ENCODE measurements around the gene RELT. TPM values are rescaled to one million over a fixed set of nuclear protein-coding genes. Genes with fewer than 3 reads are reported as not detected.

The RELT gene
- polyA plus RNA-seq, 1 donor = 3.5 TPM

DNA sequence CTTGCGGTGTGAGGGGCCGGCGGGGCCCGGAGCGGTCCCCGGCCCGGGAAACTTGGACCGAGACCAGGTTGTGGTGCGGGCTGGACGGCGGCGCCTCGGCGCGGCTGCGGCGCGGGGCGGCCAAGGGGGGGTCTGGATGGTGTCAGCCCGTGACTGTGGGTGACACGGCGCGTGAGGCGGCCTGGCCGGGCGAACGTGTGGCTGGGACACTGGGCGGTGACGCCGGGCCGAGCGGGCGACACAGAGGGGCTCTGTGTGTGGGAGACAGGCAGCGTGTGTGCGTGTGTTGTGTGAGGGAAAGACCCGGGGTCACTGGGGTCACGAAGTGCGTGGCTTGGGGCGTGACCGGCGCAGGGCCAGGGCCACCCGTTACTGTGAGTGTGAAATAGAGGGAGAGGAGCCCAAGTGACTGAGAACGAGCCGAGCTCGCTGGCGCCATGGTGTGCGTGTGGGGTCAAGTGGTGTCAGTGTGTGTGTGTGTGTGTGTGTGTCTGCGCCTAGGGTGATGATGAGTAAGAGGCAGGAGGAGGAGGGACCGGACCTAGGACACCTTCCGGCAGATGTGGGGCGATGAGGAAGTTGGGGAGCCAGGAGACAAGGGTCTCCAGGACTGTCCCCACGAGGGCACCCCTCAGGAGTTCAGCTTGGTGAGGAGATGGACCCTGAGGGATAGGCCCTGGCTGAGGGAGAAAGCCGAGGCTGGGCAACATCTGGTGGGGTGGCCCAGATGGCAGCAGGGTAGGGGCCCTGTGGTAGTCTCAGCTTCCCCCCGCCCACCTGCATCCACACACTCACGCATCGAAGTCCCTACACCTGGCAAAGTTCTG is 817 bp downstream of the RELT start:
- DNase-seq = no peak

DNA sequence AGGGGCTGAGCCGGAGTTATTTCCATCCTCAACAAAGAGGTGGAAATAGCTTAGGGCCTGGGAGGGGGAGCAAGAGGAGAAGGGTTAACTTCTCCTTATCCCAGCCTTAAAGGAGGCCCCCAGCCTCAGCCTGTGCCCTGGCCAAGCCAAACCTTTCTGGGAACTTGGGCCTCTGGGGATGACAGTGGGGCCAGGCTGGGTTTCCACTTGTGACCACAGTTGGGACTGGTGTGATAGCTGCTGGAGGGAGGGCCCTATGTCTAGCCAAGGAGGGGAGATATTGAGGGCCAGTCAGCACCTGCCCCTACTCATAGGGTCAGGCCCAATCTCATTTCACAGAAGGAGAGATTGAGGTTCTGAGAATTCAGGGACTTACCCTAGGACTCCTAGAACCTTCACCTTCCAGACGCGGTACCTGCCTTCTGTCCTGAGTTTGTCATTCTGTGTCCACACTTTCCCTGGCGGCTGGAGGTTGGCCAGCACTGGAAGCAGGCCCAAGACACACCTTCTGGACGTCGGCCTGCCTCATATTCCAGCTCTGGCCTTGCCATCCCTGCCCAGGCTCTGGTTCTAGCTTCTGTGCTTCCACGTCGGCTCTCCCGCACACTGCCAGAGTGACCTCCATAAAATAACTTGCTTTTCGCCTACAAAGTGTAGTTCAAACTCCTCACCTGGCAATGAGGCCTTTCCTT is 3.1 kb downstream of the RELT start:
- no peak for DNase-seq

DNA sequence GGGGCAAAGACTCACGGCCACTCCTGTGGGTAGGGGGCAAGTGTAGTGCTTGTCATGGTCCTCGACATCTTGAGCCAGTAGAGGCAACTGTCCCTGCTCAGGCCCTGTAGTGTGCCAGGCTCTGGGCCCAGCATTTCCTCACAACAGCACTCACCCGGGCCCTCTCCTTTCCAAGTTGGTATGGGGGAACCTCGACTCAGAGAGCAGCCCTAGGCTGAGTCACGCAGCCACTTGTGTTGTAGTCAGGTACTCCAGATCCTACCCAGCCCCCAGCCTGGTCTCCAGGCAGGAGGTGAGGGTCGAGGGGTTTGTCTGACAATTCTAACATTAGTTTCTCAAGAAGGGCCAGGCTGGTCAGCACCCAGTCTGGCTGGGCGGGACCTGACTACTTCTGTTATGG is 4.1 kb downstream of the RELT start:
- no peak for DNase-seq

DNA sequence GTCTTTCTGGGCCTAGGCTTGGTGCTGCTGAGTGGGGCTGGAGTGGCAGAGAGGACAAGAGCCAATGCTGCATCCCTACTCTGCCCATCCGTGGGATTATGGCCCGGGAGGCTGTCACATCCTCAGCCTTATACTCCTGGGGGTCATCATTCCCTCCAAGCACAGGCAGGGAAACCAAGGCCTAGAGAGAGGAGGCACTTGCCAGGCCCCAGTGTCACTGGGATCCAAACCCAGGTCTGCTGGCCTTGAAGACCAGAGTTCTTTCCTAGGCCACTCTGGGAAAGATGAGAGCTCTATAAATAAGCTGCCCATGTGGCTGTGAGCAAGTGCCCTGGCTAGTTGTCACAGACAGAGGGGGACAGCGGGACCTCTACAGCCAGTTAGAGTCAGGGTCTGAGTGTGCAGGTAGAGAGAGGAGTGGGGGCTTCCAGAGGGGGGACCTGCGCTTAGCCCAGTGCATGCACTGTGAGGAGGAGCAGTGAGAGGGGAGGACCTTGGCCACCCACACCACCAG is 4.8 kb downstream of the RELT start:
- DNase-seq = no peak

DNA sequence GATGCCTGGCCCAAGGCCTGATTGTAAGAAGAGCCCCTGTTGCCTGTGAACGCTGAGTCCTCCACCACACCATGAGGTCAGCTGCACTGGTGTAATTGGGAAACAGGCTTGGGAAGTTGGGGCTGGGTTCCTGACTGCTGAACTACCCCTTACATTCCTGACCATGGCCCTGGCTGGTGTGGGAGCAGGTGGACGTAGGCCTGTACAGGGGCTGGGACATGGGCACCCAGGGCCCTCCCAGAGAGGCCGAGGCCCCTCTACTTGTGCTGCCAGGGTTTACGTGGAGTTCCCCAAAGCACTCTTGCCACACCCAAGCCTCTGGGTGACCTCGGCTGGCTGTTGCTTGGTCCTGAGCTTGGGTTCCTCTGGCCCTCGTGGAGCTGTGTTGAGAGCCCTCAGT is 5.4 kb downstream of the RELT start:
- no peak for DNase-seq

DNA sequence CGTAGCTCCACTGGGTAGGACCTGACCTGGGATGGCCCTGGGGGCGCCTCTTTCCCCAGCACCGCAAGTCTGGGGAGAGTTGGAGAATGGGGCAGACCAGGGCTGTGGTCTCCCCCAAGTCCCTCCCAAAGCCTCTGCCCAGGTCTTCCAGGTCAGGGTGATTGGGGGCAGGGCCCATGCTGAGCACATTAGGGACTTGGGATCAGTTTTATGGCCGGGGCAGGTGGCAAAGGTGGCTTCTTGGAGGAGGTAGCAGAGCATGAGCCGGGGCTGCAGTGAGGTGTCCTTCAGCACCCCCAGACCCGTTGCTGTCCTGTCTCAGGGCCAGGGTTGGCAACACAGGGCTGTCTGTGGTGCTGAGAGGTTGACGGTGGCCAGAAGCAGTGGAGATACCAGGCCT is 6.0 kb downstream of the RELT start:
- DNase-seq = no peak

DNA sequence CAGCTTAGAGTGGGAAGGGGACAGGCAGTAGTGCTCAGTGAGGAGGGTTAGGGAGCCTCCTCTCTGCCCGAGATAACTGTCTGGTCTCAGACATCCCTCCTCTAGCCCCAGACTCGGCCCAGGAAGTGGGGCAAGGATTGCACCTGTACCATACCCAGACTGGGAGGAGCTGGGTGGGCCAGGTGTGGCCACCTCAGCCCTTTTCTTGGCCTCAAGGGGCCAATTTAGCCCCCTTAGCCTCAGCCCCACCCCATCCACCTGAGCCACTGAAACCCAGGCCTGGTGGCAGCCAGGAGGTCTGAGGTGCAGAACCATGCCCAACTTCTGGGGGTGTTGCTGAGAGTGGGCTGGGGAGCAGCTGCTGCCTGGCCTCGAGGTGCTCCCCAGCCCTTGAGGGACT is 6.5 kb downstream of the RELT start:
- no peak for DNase-seq

DNA sequence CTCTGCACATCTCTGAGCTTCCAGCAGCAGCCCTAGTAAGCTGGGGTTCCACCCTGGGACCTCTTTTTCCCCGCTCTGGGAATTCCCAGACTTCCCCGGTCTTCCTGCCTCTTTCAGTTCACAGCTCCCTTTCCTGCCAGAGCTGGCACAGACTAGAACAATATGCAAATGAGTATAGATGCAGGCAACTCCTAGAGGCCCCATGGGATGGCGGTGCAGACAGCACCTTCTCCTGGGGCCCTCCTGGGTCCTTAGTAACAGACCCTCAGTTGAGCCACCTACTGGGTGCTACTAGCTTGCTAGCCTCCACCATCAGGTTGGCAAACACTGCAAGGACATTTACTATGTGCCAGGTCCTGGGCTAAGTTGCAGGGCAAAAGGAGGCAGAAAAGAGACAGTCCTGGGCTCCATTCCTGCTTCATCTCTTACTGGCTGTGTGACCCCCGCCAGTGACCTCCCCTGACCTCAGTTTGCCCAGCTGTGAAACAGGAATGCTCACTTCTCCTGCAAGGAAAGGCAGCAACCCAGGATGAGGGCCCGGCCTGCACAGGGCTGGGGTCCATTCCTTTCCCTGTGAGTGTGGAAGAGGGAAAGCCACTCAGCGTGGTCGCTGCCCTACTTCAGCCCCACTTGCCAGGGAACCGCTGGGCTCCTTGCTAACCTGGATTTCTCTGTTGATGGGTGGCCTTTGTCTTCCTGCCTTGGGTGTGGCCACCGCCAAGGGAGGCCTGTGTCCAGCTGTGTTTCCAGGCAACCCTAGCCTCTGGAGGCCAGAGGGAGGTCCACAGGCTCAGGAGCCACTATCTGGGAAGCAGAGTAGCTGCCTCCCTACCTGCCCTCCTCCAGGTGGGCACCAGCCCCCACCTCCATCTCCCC is 7.3 kb downstream of the RELT start:
- DNase-seq = no peak

DNA sequence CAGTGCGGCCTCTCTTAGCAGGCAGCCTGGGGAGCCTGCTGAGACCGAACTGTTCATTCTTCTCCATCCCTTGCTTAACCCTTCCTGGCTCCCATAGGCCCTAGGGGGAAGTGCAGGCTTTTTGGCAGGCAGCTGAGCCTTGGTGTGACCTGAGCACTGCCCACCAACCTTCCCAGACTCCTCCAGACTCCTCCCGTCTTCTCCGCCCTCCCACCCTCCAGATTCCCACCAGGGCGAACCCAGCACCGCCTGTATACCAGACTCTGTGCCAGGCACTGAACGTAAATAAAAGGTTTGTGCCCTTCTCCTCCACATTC is 7.9 kb downstream of the RELT start:
- DNase-seq = no peak

DNA sequence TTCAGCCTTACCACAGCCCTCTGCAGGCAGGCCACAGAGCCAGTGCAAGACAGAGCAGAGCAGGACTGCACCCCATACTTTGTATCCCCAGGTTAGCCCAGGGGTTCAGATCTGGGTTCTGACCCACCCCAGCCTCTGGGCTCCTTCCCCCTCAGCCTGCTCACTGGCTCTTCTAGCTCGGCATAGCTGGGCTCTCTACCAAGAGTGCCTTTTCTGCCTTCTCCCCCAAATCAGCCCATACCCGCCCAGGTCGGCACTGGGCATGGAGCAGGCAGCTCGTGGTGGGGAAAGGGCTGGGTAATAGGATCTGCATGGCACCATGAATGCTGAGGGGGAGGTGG is 8.3 kb downstream of the RELT start:
- DNase-seq = no peak

DNA sequence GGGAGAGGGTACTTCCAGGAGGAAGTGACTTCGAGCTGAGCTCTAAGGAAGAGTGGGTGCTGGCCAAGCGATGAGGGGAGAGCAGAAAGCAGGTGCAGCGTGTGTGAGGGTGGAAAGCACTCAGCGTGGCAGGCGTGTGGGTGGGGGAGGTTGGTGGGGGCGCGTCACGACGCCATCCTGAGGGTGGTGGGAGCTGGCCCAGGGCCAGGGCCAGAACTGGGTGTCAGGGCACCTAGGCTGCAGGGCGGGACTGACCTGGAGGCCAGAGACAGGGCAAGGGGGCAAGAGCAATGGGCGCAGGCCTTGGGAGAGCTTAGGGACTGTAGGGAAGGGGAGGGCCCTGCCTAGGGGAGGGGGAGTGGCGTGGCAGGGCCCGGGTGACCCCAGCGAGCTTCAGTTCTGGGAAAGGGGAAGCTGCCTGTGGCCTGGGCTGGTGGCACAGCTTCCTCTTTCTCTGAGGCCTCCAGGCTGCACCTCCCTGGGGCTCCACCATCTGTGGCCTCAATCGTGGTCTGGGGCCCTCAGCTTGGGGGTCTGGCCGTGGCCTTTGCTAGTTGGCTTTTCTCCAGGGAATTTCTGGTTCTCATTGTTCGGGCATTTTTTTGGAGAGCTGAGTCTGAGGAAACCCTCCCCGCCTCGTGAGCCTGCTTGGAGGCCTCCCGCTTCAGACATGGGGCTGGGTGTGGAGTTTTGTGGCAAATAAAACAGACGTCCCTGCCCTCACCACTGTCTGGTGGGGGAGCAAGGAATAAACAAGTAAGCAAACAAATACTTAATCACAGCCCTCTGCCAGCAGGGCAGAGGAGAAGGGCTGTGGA is 8.9 kb downstream of the RELT start:
- DNase-seq = no peak

DNA sequence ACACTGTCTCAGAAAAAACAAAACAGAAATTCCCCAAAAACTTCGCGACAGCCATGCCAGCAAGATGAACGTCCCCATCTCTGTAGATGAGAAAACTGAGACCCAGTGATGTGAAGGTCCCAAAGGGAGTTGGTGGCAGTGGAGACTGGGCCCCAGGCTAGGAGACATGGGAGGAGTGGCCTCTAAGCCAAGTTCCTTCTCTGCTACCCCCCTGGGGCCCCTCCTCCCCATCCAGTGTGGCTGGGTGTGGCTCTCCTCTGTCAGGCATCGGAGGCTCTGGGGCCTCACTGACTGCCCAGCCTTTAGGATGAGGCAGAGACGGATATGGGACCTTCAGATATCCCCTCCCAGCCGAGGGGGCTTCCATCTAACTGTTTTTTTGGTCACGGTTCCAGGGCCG is 9.8 kb downstream of the RELT start:
- DNase-seq = no peak

DNA sequence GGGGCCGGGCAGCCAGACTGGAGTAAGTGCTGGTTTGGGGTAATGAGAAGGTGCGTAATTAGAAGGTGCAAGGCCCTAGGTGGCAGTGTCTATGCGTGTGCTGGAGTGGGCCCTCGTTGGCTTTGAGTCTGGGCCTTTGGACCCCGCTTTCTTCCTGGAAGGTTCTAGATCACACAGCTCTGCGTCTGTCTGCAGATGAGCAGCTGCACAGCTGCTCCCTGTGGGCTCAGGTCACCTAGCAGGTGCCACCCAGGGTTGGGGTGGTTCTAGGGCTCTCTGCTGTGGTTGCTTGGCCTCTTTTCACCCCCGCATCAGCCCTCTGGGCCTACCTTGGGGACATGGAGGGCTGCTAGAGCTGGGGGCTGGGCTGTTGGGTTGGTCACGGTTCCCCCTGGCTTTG is 10.3 kb downstream of the RELT start:
- no peak for DNase-seq

DNA sequence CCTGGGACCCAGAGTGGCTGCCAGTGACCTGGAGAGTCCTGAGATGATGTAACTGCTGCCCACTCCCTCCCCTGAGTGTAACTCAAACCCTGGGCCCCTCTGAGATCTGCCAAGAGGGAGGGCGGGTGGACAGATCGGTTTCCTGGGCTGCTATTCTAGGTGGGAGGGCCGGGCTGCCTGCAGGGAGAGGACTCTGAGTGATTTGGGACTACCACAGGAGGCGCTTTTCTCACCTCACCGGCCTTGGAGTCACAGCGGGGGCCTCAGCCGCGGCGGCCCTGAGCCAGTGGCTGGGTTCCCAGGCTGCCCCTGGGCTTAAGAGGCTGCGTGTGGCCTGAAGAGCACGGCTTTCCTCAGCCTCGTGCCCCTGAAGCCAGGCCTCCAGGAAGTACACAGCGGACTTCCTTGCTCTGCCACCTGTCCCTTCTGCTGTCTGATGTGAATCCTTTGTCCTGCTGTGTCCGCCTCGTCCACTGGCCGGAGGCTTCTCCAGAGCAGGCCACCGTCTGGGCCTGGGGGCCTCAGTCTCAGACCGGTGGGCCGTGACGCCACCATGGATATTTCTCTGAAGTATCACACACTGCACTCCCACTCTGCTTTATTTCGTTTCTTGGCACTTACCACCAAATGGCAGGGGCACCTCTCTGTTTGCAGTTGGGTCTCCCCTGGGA is 11.5 kb downstream of the RELT start:
- peak; percentile 70 for DNase-seq

DNA sequence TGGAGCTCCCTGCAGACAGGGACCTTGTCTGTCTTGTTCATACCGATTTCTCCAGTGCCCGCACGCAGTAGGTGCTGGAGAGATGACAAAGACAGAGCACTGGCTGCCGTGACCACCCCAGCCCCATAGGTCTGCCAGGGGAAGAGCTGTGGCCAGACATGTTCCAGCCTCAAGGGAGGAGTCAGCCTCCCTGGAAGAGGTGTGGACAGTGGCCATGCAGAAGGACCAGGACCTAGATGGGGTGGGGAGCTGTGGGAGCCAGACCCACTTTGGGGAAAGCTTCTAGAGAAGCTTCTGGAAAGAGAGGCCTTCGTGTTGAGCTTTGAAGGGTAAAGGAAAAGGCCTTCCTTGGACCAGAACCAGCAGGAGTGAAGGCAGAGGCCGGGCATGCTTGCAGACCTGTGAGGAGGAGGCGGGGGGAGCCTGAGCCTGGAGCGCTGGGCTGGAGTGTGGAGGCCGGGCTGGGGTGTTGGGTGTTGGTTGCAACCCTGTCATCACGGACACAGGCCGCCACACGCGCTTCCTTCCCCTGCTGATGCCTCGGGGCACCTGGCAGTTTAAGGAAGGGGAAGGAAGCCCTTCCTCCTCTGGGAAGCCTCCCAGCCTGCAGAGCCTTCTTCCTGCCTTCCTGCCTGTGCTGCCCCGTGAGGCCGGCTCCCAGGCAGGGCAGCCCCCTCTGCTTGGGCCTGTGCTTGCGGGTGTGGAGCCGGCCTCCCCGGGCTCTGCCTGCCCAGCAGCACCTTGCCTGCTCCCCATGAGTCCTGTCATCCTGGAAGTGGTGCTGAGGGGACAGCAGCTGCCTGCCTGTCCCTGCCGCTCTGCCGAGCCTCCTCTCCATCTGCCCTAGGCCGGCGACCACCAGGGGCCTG is 12.3 kb downstream of the RELT start:
- no peak for DNase-seq

DNA sequence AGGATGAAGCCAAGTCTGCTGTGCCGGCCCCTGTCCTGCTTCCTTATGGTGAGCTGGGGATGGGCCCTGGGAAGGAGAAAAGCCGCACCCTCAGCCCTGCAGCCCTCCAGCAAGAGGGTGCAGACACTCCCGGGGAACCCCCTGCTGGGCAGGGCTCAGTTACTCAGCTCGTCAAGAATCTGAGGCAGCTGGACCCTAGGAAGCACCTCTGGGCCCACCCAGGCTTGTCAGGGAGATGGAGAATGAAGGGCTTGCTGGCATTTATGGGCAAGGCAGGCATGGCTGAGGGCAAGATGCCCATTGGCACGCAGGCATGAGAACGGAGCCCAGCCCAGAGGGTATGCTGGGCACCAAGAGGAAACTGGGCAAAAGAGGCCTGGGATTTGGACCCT is 12.9 kb downstream of the RELT start:
- no peak for DNase-seq

DNA sequence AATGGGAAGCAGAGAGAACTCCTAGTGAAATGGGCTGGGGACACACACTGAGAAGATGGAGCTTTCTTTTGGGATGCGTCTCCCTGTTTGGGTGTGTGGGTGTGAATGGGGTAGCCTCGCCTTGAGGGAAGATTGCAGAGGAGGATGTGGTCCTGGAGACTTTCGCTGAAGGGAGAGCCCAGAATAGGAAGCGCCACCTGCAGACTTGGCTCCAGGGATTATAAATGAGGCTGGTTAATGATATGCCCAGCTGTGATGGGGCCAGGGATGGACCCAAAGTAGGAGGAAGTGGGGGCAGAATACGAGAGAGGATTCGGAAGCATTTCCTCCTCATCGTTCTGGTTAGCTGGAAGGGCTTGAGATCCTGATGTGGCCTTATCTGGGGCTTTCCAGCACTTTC is 13.7 kb downstream of the RELT start:
- no peak for DNase-seq

DNA sequence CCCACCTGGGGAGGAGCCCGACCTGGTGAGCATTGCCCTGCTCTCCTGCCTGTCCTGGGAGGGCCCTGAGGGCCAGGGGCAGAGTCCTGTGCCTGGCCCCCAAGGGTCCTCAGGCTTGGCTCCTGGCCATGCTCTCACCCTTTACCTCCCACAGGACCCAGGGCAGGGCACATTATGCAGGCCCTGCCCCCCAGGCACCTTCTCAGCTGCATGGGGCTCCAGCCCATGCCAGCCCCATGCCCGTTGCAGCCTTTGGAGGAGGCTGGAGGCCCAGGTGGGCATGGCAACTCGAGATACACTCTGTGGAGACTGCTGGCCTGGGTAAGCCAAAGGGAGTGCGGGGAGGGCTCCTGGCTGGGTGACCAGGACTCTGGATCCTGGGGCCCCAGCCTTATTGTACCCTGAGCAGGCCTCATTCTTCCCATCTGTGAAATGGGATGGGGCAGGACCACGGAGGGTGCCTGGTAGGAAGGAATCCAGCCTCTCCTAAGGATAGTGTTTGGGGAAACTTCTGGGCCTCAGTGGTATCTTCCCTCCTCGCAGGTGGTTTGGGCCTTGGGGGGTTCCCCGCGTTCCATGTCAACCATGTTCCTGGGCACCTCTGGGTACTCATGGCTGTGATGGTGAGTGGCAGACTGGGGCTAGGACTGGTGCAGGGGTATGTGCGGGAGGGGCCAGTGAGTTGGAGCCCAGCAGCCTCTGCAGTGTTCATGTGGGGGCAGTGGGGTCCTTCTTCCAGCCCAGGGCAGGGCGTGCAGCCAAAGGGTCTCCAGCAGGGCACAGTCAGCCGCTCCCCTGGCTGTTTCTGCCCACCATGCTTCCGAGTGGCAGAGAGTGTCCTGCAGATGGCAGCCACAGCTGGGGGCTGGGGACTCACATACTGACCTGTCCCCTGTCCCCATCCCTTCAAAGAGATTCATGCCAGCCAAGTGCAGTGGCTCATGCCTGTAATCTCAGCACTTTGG is 14.7 kb downstream of the RELT start:
- DNase-seq = no peak

DNA sequence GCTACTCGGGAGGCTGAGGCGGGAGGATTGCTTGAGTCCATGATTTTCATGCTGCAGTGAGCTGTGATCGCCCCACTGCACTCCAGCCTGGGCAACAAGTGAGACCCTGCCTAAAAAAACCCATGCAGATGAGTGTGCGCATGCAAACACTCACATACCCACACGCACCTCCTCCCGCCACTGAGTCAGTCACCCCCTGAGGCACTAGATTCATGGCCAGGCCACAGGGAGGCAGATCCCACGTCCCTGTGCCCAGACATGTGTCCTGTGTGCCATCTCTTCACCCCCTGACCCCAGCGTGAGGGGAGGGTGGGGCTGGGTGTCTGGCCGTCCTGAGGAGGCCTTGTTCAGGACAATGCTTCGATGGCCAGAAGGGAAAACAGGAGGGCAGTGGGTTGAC is 15.5 kb downstream of the RELT start:
- DNase-seq = no peak

All from left kidney (tissue), 2 donors.